Neural cell (in vitro differentiated cells): ENCODE data around the gene KLC1. TPM values are rescaled to one million over a fixed set of nuclear protein-coding genes. Genes with fewer than 3 reads are reported as not detected.

Experiments
- H2AFZ ChIP-seq: fragments of 200-600, 300-800 bp; sonication (generic), shearing (Covaris generic); 2 replicates; pipeline ENCODE4 v1.6.0; 2014; ENCODE audit warnings: low read depth, mild to moderate bottlenecking, antibody characterized with exemption, low read length, moderate library complexity
- H3F3A ChIP-seq: fragments of 200-600 bp; shearing (Covaris generic); 2 replicates; pipeline ENCODE4 v1.6.1; 2016; ENCODE audit warnings: mild to moderate bottlenecking, moderate library complexity, mixed read lengths, antibody characterized with exemption, low read length; ENCODE audit not compliant: insufficient read depth, poor library complexity, severe bottlenecking
- H3K27ac ChIP-seq: fragments of 200-600, 300-800 bp; sonication (generic), shearing (Covaris generic); 2 replicates; pipeline ENCODE4 v1.5.1; 2014; ENCODE audit warnings: mild to moderate bottlenecking, low read length, moderate library complexity
- H3K27me3 ChIP-seq: fragments of 300-800, 200-600 bp; sonication (generic), shearing (Covaris generic); 2 replicates; pipeline ENCODE4 v1.6.0; 2014; ENCODE audit warnings: mild to moderate bottlenecking, low read depth, low read length, moderate library complexity; ENCODE audit not compliant: insufficient read depth
- H3K36me3 ChIP-seq: fragments of 300-800, 200-600 bp; sonication (generic), shearing (Covaris generic); 2 replicates; pipeline ENCODE4 v1.5.1; 2014; ENCODE audit warnings: mild to moderate bottlenecking, antibody characterized with exemption, low read length, moderate library complexity; ENCODE audit not compliant: insufficient read depth
- H3K4me2 ChIP-seq: fragments of 300-800, 200-600 bp; sonication (generic), shearing (Covaris generic); 2 replicates; pipeline ENCODE4 v1.6.0; 2014; ENCODE audit warnings: mild to moderate bottlenecking, low read length
- H3K4me3 ChIP-seq: fragments of 300-800, 200-600 bp; sonication (generic), shearing (Covaris generic); 2 replicates; pipeline ENCODE4 v1.5.1; 2014; ENCODE audit warnings: mild to moderate bottlenecking, low read length, moderate library complexity
- H3K79me2 ChIP-seq: fragments of 200-600 bp; shearing (Covaris generic); replicated peaks from 2 replicates; pipeline ENCODE4 v1.6.0; 2014; ENCODE audit warnings: mild to moderate bottlenecking, low read length, moderate library complexity; ENCODE audit not compliant: insufficient read depth
- H3K9ac ChIP-seq: fragments of 300-800, 200-600 bp; sonication (generic), shearing (Covaris generic); 2 replicates; pipeline ENCODE4 v1.6.1; 2016; ENCODE audit warnings: mild to moderate bottlenecking, low read length, mixed read lengths
- H3K9me2 ChIP-seq: fragments of 200-600 bp; shearing (Covaris generic); 2 replicates; pipeline ENCODE4 v1.6.1; 2016; ENCODE audit warnings: mild to moderate bottlenecking, low read length, mixed read lengths; ENCODE audit not compliant: insufficient read depth
- H3K9me3 ChIP-seq: fragments of 200-600, 300-800 bp; sonication (generic), shearing (Covaris generic); 2 replicates; pipeline ENCODE4 v1.6.1; 2016; ENCODE audit warnings: mild to moderate bottlenecking, mixed run types, low read length, moderate library complexity, mixed read lengths
- H4K20me1 ChIP-seq: fragments of 200-600 bp; shearing (Covaris generic); 2 replicates; pipeline ENCODE4 v1.6.1; 2016; ENCODE audit warnings: mild to moderate bottlenecking, mixed run types; ENCODE audit not compliant: insufficient read depth
- CTCF ChIP-seq: fragments of 450-650 bp; IDR thresholded peaks from 2 replicates; pipeline ENCODE4 v1.5.1; 2014; ENCODE audit warnings: antibody characterized with exemption, mild to moderate bottlenecking, moderate library complexity; ENCODE audit not compliant: poor library complexity, severe bottlenecking
- EP300 ChIP-seq: fragments of 450-650 bp; conservative IDR thresholded peaks from 2 replicates; pipeline ENCODE4 v1.6.1; 2014; ENCODE audit warnings: antibody characterized with exemption, mild to moderate bottlenecking, moderate library complexity; ENCODE audit not compliant: poor library complexity, severe bottlenecking
- EZH2 ChIP-seq: fragments of 200-600, 300-800 bp; shearing (Covaris generic), sonication (generic); IDR thresholded peaks from 2 replicates; pipeline ENCODE4 v1.6.1; 2014; ENCODE audit warnings: antibody characterized with exemption, low read length, borderline replicate concordance, mild to moderate bottlenecking; ENCODE audit not compliant: insufficient read depth, poor library complexity, severe bottlenecking
- MXI1 ChIP-seq: fragments of 450-650 bp; conservative IDR thresholded peaks from 2 replicates; pipeline ENCODE4 v1.6.1; 2014; ENCODE audit warnings: antibody characterized with exemption, mild to moderate bottlenecking; ENCODE audit not compliant: poor library complexity, severe bottlenecking
- POLR2AphosphoS5 ChIP-seq: IDR thresholded peaks from 2 replicates; pipeline ENCODE4 v1.6.1; 2012
- RAD21 ChIP-seq: fragments of 450-650 bp; conservative IDR thresholded peaks from 2 replicates; pipeline ENCODE4 v1.6.1; 2014; ENCODE audit warnings: antibody characterized with exemption, mild to moderate bottlenecking, moderate library complexity
- REST ChIP-seq: IDR thresholded peaks from 2 replicates; pipeline ENCODE4 v1.6.1; 2012; ENCODE audit warnings: borderline replicate concordance
- SMC3 ChIP-seq: fragments of 450-650 bp; conservative IDR thresholded peaks from 2 replicates; pipeline ENCODE4 v1.6.1; 2014; ENCODE audit warnings: antibody characterized with exemption, mild to moderate bottlenecking, moderate library complexity; ENCODE audit not compliant: poor library complexity
- TAF1 ChIP-seq: IDR thresholded peaks from 2 replicates; pipeline ENCODE4 v1.6.1; 2012; ENCODE audit warnings: low read depth
- polyA plus RNA-seq: library from polyadenylated mRNA; depleted of rRNA; stranded (reverse); fragments of >200 nt; gene quantifications from 2 replicates; pipeline ENCODE4 v1.2.3, GENCODE V29; 2014

The KLC1 gene
- polyA plus RNA-seq, 1 donor from 2014 or later: 1,272 TPM

GRCh38 chr14:103724116-103724515, 95.1 kb downstream of the KLC1 start:
- no peaks in the 10 kb centered on the region for H3K36me3 ChIP-seq
- H3K27ac ChIP-seq: no peak overlapping the region
- H3K4me3 ChIP-seq: no peak overlapping the region
- H3K9ac ChIP-seq: no peak overlapping the region
- no peaks in the 10 kb centered on the region for H4K20me1 ChIP-seq
- no peak overlapping the region for H3K4me2 ChIP-seq
- no peak overlapping the region for H2AFZ ChIP-seq
- peaks cover 22% of the 10 kb centered on the region for H3K79me2 ChIP-seq
- H3K9me2 ChIP-seq: no peaks in the 10 kb centered on the region
- no peaks in the 10 kb centered on the region for H3K9me3 ChIP-seq
- TF ChIP-seq SMC3 (no peak), CTCF (no peak), MXI1 (no peak), REST (no peak), TAF1 (no peak), RAD21 (no peak), POLR2AphosphoS5 (no peak), EZH2 (no peak), EP300 (no peak)
- no peaks in the 10 kb centered on the region for H3F3A ChIP-seq
- no peaks in the 10 kb centered on the region for H3K27me3 ChIP-seq

GRCh38 chr14:103725001-103725682, 96.1 kb downstream of the KLC1 start:
- Histone ChIP-seq H3F3A (no peaks in the 10 kb centered on the region), H3K4me3 (no peak overlapping the region), H3K27ac (no peak overlapping the region), H3K27me3 (no peaks in the 10 kb centered on the region), H3K79me2 (peaks cover 22% of the 10 kb centered on the region), H3K36me3 (no peaks in the 10 kb centered on the region), H3K9me2 (no peaks in the 10 kb centered on the region), H4K20me1 (no peaks in the 10 kb centered on the region), H3K9ac (no peak overlapping the region), H3K4me2 (no peak overlapping the region), H2AFZ (no peak overlapping the region), H3K9me3 (no peaks in the 10 kb centered on the region)
- no peak for TF ChIP-seq REST
- no peak for TF ChIP-seq POLR2AphosphoS5
- no peak for TF ChIP-seq CTCF
- TF ChIP-seq RAD21: no peak
- TF ChIP-seq SMC3: no peak
- TF ChIP-seq EP300: no peak
- TF ChIP-seq TAF1: no peak
- TF ChIP-seq MXI1: no peak
- no peak for TF ChIP-seq EZH2
